OCI-LY1 (cell line): ENCODE results near the gene TLE3.

Source experiments
- H2AFZ ChIP-seq: fragments of 200-600 bp; sonication (generic), shearing (Covaris generic); 2 replicates; pipeline ENCODE4 v1.6.0; 2014; ENCODE audit warnings: antibody characterized with exemption, mild to moderate bottlenecking, low read length
- H3F3A ChIP-seq: fragments of 200-600 bp; sonication (generic), shearing (Covaris generic); 2 replicates; pipeline ENCODE4 v1.6.0; 2014; ENCODE audit warnings: mild to moderate bottlenecking, antibody characterized with exemption, low read length, moderate library complexity; ENCODE audit not compliant: insufficient read depth
- H3K27ac ChIP-seq: fragments of 200-600 bp; sonication (generic); 2 replicates; pipeline ENCODE4 v1.5.1; 2014; ENCODE audit warnings: low read length, mixed run types, mild to moderate bottlenecking, low read depth; ENCODE audit not compliant: poor library complexity, severe bottlenecking
- H3K27me3 ChIP-seq: fragments of 200-600 bp; sonication (generic); 2 replicates; pipeline ENCODE4 v1.6.0; 2014; ENCODE audit warnings: antibody characterized with exemption, mild to moderate bottlenecking, low read length, moderate library complexity; ENCODE audit not compliant: insufficient read depth
- H3K36me3 ChIP-seq: fragments of 200-600 bp; sonication (generic); 2 replicates; pipeline ENCODE4 v1.6.1; 2014; ENCODE audit warnings: mild to moderate bottlenecking, antibody characterized with exemption, low read length, moderate library complexity, mixed read lengths; ENCODE audit not compliant: insufficient read depth
- H3K4me1 ChIP-seq: fragments of 200-600 bp; sonication (generic); 2 replicates; pipeline ENCODE4 v1.5.1; 2014; ENCODE audit warnings: mild to moderate bottlenecking, low read length, moderate library complexity; ENCODE audit not compliant: insufficient read depth, severe bottlenecking
- H3K4me2 ChIP-seq: fragments of 200-600 bp; sonication (generic), shearing (Covaris generic); 2 replicates; pipeline ENCODE4 v1.6.1; 2014; ENCODE audit warnings: low read length
- H3K4me3 ChIP-seq: fragments of 200-600 bp; sonication (generic); 2 replicates; pipeline ENCODE4 v1.5.1; 2014; ENCODE audit warnings: low read length, low read depth, mild to moderate bottlenecking, mixed read lengths; ENCODE audit not compliant: poor library complexity, severe bottlenecking
- H3K79me2 ChIP-seq: fragments of 200-600 bp; shearing (Covaris generic); 2 replicates; pipeline ENCODE4 v1.6.1; 2016; ENCODE audit warnings: mixed run types, low read length, mixed read lengths; ENCODE audit not compliant: insufficient read depth
- H3K9ac ChIP-seq: fragments of 200-600 bp; sonication (generic), shearing (Covaris generic); 2 replicates; pipeline ENCODE4 v1.6.1; 2014; ENCODE audit warnings: mild to moderate bottlenecking, low read length, mixed read lengths
- H3K9me2 ChIP-seq: fragments of 200-600 bp; sonication (generic), shearing (Covaris generic); 2 replicates; pipeline ENCODE4 v1.6.1; 2014; ENCODE audit warnings: low read depth, mild to moderate bottlenecking, low read length, mixed read lengths
- H3K9me3 ChIP-seq: fragments of 200-600 bp; shearing (Covaris generic); 2 replicates; pipeline ENCODE4 v1.6.1; 2014; ENCODE audit warnings: low read length, mixed read lengths
- H4K20me1 ChIP-seq: fragments of 200-600 bp; sonication (generic), shearing (Covaris generic); 2 replicates; pipeline ENCODE4 v1.6.0; 2016; ENCODE audit warnings: mild to moderate bottlenecking, low read length; ENCODE audit not compliant: insufficient read depth
- CTCF ChIP-seq: fragments of 200-600 bp; sonication (generic), shearing (Covaris generic); IDR thresholded peaks from 2 replicates; pipeline ENCODE4 v1.5.1; 2017; ENCODE audit warnings: mild to moderate bottlenecking, antibody characterized with exemption, low read length, moderate library complexity, mixed read lengths
- EZH2 ChIP-seq: fragments of 200-600 bp; sonication (generic), shearing (Covaris generic); IDR thresholded peaks from 2 replicates; pipeline ENCODE4 v1.8.0; 2017; ENCODE audit warnings: borderline replicate concordance, mixed run types, mild to moderate bottlenecking, antibody characterized with exemption, low read length, moderate library complexity, mixed read lengths

The TLE3 gene

GRCh38 chr15:70120958-70121623, 23.4 kb upstream of the TLE3 start:
- no peak overlapping the region for H3K4me3 ChIP-seq
- no peaks in the 10 kb centered on the region for H3K9me2 ChIP-seq
- H4K20me1 ChIP-seq, result no peaks in the 10 kb centered on the region
- no peak overlapping the region for H3K9ac ChIP-seq
- H3K27ac ChIP-seq, result no peak overlapping the region
- H2AFZ ChIP-seq, result no peak overlapping the region
- no peak overlapping the region for H3K4me2 ChIP-seq
- TF ChIP-seq EZH2, result no peak
- TF ChIP-seq CTCF, result no peak
- no peaks in the 10 kb centered on the region for H3K79me2 ChIP-seq
- H3F3A ChIP-seq, result no peaks in the 10 kb centered on the region
- no peaks in the 10 kb centered on the region for H3K9me3 ChIP-seq
- no peaks in the 10 kb centered on the region for H3K36me3 ChIP-seq
- H3K4me1 ChIP-seq, result peaks cover 3% of the 10 kb centered on the region
- H3K27me3 ChIP-seq, result no peaks in the 10 kb centered on the region; the same call in 1 of the 2 replicates

GRCh38 chr15:70119911-70120508, 22.3 kb upstream of the TLE3 start:
- Histone ChIP-seq H3K36me3 (no peaks in the 10 kb centered on the region), H3K9me3 (no peaks in the 10 kb centered on the region), H3K27me3 (peaks cover 2% of the 10 kb centered on the region; the same call in 1 of the 2 replicates), H3K4me1 (no peaks in the 10 kb centered on the region), H3K9me2 (no peaks in the 10 kb centered on the region), H3K27ac (no peak overlapping the region), H4K20me1 (no peaks in the 10 kb centered on the region), H3F3A (no peaks in the 10 kb centered on the region), H3K4me2 (no peak overlapping the region), H3K79me2 (no peaks in the 10 kb centered on the region), H2AFZ (no peak overlapping the region), H3K4me3 (no peak overlapping the region), H3K9ac (no peak overlapping the region)
- TF ChIP-seq EZH2 (no peak), CTCF (no peak)

GRCh38 chr15:70118599-70118998, 20.9 kb upstream of the TLE3 start:
- Histone ChIP-seq H3K27ac (no peak overlapping the region), H2AFZ (no peak overlapping the region), H3K4me1 (no peaks in the 10 kb centered on the region), H3K9ac (no peak overlapping the region), H4K20me1 (no peaks in the 10 kb centered on the region), H3F3A (no peaks in the 10 kb centered on the region), H3K79me2 (no peaks in the 10 kb centered on the region), H3K9me3 (no peaks in the 10 kb centered on the region), H3K36me3 (no peaks in the 10 kb centered on the region), H3K4me2 (no peak overlapping the region), H3K4me3 (no peak overlapping the region), H3K9me2 (no peaks in the 10 kb centered on the region), H3K27me3 (peaks cover 4% of the 10 kb centered on the region; the same call in 1 of the 2 replicates)
- TF ChIP-seq EZH2 (no peak), CTCF (no peak)
